Measurements from ENCODE around the gene CA10. TPM values are rescaled to one million over a fixed set of nuclear protein-coding genes. Genes with fewer than 3 reads are reported as not detected.

Gene CA10
- total RNA-seq, 1 experiment from 2014 or later, result 0.46 TPM

DNA sequence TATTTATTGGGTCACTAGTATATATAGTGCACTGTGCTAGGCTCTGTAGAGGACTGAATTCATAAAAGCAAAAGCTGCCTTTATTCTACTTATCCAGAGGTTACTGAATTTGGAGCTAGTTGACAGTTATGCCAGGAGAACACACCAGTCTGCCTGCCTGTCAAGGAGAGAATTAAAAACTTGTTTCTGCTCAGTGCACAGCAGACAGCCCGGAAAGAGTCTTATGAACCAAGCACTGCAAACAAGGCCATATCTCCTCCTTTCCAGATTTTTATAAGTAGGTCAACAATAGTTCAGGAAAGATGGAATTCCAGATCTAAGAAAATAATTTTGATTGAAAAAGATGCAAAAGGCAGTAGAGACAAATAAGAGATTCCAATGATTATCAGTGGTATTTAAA, 267.8 kb downstream of the CA10 start:
- no peak for DNase-seq
- Histone ChIP-seq H2AFZ (ENCODE audit: low read length) (no peak overlapping the region), H3K9me3 (ENCODE audit: control insufficient read depth, low read depth, low read length) (no peaks in the 10 kb centered on the region), H3K23ac (ENCODE audit: insufficient read length, low read depth, low read length) (no peak overlapping the region), H3K27me3 (ENCODE audit: insufficient read depth, low read length) (no peaks in the 10 kb centered on the region), H2BK15ac (ENCODE audit: low read depth, low read length) (no peak overlapping the region), H2AK5ac (ENCODE audit: insufficient read length, low read length) (no peak overlapping the region), H4K20me1 (ENCODE audit: control insufficient read depth, insufficient read depth, insufficient read length) (no peaks in the 10 kb centered on the region), H3T11ph (ENCODE audit: low read length) (no peak overlapping the region), H2BK20ac (ENCODE audit: low read depth, low read length, poor library complexity, severe bottlenecking) (no peak overlapping the region), H2BK120ac (ENCODE audit: low read depth, low read length, poor library complexity, severe bottlenecking) (no peak overlapping the region), H3K23me2 (ENCODE audit: insufficient read length, low read depth, low read length, poor library complexity, severe bottlenecking) (no peaks in the 10 kb centered on the region), H3K18ac (ENCODE audit: insufficient read length, low read depth, low read length) (no peak overlapping the region), H3K79me2 (ENCODE audit: insufficient read depth, low read length) (no peaks in the 10 kb centered on the region), H4K91ac (ENCODE audit: insufficient read length, low read depth, low read length) (no peak overlapping the region), H2BK5ac (ENCODE audit: insufficient read length, low read length) (no peak overlapping the region), H3K27ac (ENCODE audit: insufficient read length, low read depth, low read length) (no peak overlapping the region), H3K9ac (ENCODE audit: extremely low read depth, insufficient read length, low read length) (no peak overlapping the region), H3K4me1 (ENCODE audit: insufficient read depth, low read length) (no peaks in the 10 kb centered on the region), H2BK12ac (ENCODE audit: insufficient read length, low read depth, low read length) (no peak overlapping the region), H4K8ac (replicated peaks; ENCODE audit: insufficient read length, low read depth, low read length) (no peak overlapping the region), H3K14ac (ENCODE audit: insufficient read depth, low read length) (no peak overlapping the region), H3K4ac (ENCODE audit: low read depth, low read length) (no peak overlapping the region), H4K5ac (ENCODE audit: insufficient read length, low read depth, low read length) (no peak overlapping the region), H3K56ac (ENCODE audit: insufficient read length, low read depth, low read length) (no peak overlapping the region), H3K4me2 (ENCODE audit: insufficient read depth, insufficient read length, low read length) (no peak overlapping the region), H3K79me1 (ENCODE audit: insufficient read depth, low read depth, low read length, poor library complexity, severe bottlenecking) (no peaks in the 10 kb centered on the region)
- H3K36me3 Mint-ChIP-seq (ENCODE audit: insufficient read depth in 1 of 3, low read depth in 3 of 3), result no peaks in the 10 kb centered on the region
- H3K4me3 Mint-ChIP-seq, result no peak overlapping the region
- H3K27ac Mint-ChIP-seq, result no peak overlapping the region
- no peaks in the 10 kb centered on the region for H3K27me3 Mint-ChIP-seq (ENCODE audit: low read depth)
- no peaks in the 10 kb centered on the region for H3K4me1 Mint-ChIP-seq
- TF ChIP-seq, protein P1, sequence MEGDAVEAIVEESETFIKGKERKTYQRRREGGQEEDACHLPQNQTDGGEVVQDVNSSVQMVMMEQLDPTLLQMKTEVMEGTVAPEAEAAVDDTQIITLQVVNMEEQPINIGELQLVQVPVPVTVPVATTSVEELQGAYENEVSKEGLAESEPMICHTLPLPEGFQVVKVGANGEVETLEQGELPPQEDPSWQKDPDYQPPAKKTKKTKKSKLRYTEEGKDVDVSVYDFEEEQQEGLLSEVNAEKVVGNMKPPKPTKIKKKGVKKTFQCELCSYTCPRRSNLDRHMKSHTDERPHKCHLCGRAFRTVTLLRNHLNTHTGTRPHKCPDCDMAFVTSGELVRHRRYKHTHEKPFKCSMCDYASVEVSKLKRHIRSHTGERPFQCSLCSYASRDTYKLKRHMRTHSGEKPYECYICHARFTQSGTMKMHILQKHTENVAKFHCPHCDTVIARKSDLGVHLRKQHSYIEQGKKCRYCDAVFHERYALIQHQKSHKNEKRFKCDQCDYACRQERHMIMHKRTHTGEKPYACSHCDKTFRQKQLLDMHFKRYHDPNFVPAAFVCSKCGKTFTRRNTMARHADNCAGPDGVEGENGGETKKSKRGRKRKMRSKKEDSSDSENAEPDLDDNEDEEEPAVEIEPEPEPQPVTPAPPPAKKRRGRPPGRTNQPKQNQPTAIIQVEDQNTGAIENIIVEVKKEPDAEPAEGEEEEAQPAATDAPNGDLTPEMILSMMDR (conservative IDR thresholded peaks at IDR 0.05), result no peak
- no peaks in the 10 kb centered on the region for H3K9me3 Mint-ChIP-seq
- no CpG with 5 or more reads among the region's 1 CpG for WGBS (ENCODE audit: extremely low coverage, insufficient read length, low lambda C conversion rate)

Measured in H9 (cell line).